PC-9 (cell line): ENCODE data around the gene KRTAP5-11. TPM values are rescaled to one million over a fixed set of nuclear protein-coding genes. Genes with fewer than 3 reads are reported as not detected.

ENCODE experiments used
- BruUV-seq: library from RNA; stranded (reverse); fragments of 400-500 nt; replicated peaks from 2 replicates; lab custom pipeline; 2021; lab: Mats Ljungman, UMichigan
- CTCF ChIA-PET: fragments of 300-600 bp; sonication (Branson Sonifier 250); formaldehyde crosslinking; loops from one replicate; lab custom pipeline; 2022; ENCODE audit warnings: antibody characterized with exemption; lab: Charles Lee
- POLR2A ChIA-PET: fragments of 300-600 bp; sonication (Branson Sonifier 250); formaldehyde crosslinking; loops from one replicate; lab custom pipeline; 2022; ENCODE audit warnings: antibody characterized with exemption; ENCODE audit not compliant: unreplicated experiment; lab: Charles Lee
- DNase-seq, 2 experiments: peaks; one replicate each; pipeline versions ENCODE4 v3.0.0 to v3.0.0-alpha.2; 2015 to 2022; ENCODE audit warnings: mixed read lengths in 1 of 2
- H2AFZ ChIP-seq: fragments of 200-600 bp; sonication (generic); 2 replicates; pipeline ENCODE4 v1.8.1; 2017; ENCODE audit warnings: antibody characterized with exemption
- H3F3A ChIP-seq: fragments of 200-600 bp; sonication (generic); 2 replicates; pipeline ENCODE4 v1.8.1; 2017; ENCODE audit warnings: antibody characterized with exemption, mild to moderate bottlenecking, low read depth; ENCODE audit not compliant: insufficient read depth
- H3K27ac ChIP-seq: fragments of 200-600 bp; sonication (generic); 2 replicates; pipeline ENCODE4 v1.6.1; 2016; ENCODE audit warnings: mixed run types
- H3K27me3 ChIP-seq: fragments of 200-600 bp; sonication (generic); 2 replicates; pipeline ENCODE4 v1.6.1; 2016; ENCODE audit warnings: low read depth, mixed run types; ENCODE audit not compliant: insufficient read depth
- H3K36me3 ChIP-seq: fragments of 200-600 bp; sonication (generic); 2 replicates; pipeline ENCODE4 v1.6.1; 2016; ENCODE audit warnings: low read depth, mixed run types
- H3K4me1 ChIP-seq: fragments of 200-600 bp; sonication (generic); replicated peaks from 2 replicates; pipeline ENCODE4 v1.6.1; 2016; ENCODE audit warnings: mixed run types; ENCODE audit not compliant: insufficient read depth
- H3K4me2 ChIP-seq: fragments of 200-600 bp; sonication (generic); 2 replicates; pipeline ENCODE4 v1.6.1; 2017; ENCODE audit warnings: mixed run types
- H3K4me3 ChIP-seq: fragments of 200-600 bp; sonication (generic); 2 replicates; pipeline ENCODE4 v1.6.1; 2016; ENCODE audit warnings: mixed run types
- H3K79me2 ChIP-seq: fragments of 200-600 bp; sonication (generic); 2 replicates; pipeline ENCODE4 v1.6.1; 2017; ENCODE audit warnings: low read depth, mixed run types
- H3K9me2 ChIP-seq: fragments of 200-600 bp; sonication (generic); 2 replicates; pipeline ENCODE4 v1.8.1; 2017; ENCODE audit warnings: mild to moderate bottlenecking; ENCODE audit not compliant: insufficient read depth
- H3K9me3 ChIP-seq: fragments of 200-600 bp; sonication (generic); 2 replicates; pipeline ENCODE4 v1.8.1; 2016; ENCODE audit warnings: low read depth; ENCODE audit not compliant: insufficient read depth
- H4K20me1 ChIP-seq: fragments of 200-600 bp; sonication (generic); 2 replicates; pipeline ENCODE4 v1.8.1; 2017; ENCODE audit not compliant: insufficient read depth
- CTCF ChIP-seq: fragments of 200-600 bp; sonication (generic); conservative IDR thresholded peaks from 2 replicates; pipeline ENCODE4 v1.6.1; 2017; ENCODE audit warnings: mixed run types, antibody characterized with exemption, mild to moderate bottlenecking, moderate library complexity
- EZH2 ChIP-seq: fragments of 200-600 bp; sonication (generic); IDR thresholded peaks from 2 replicates; pipeline ENCODE4 v1.8.0; 2017; ENCODE audit warnings: antibody characterized with exemption, low read depth
- intact Hi-C: fragments of 100-400 bp; cut with micrococcal nuclease; formaldehyde crosslinking; loops from one replicate; pipeline ENCODE4 v1.10.0; 2022; ENCODE audit not compliant: unreplicated experiment
- total RNA-seq: library from RNA; stranded (reverse); gene quantifications from 2 replicates; pipeline ENCODE4 v1.2.3, GENCODE V29; 2021

The KRTAP5-11 gene
- total RNA-seq, 1 experiment from 2014 or later, result not detected

- Histone ChIP-seq H3K9me3 (no peaks in the 10 kb centered on the region), H3K27me3 (peaks cover 45% of the 10 kb centered on the region), H3K36me3 (no peaks in the 10 kb centered on the region), H3K4me2 (no peak overlapping the region), H2AFZ (no peak overlapping the region), H3K4me3 (no peak overlapping the region), H3K27ac (no peak overlapping the region), H3K9me2 (no peaks in the 10 kb centered on the region), H3F3A (no peaks in the 10 kb centered on the region), H3K79me2 (no peaks in the 10 kb centered on the region), H4K20me1 (no peaks in the 10 kb centered on the region), H3K4me1 (0 out of 2 replicates have a peak, but pooled peaks cover 5% of the 10 kb centered on the region)
- ChIA-PET CTCF (no interaction called here), POLR2A (no interaction called here)
- intact Hi-C loops, result no loop called here
- no TSS peak for BruUV-seq
- no peak for DNase-seq
- TF ChIP-seq CTCF (no peak), EZH2 (no peak)
These were observed 37.2 kb downstream of the KRTAP5-11 start for GRCh38 chr11:71545405-71545966.

- H3K4me1 ChIP-seq, result 0 out of 2 replicates have a peak, but pooled peaks cover 5% of the 10 kb centered on the region
- intact Hi-C loops, result no loop called here
- no peaks in the 10 kb centered on the region for H4K20me1 ChIP-seq
- H3K4me2 ChIP-seq, result no peak overlapping the region
- H3K4me3 ChIP-seq, result no peak overlapping the region
- no peak overlapping the region for H3K27ac ChIP-seq
- H3F3A ChIP-seq, result no peaks in the 10 kb centered on the region
- H3K27me3 ChIP-seq, result peaks cover 41% of the 10 kb centered on the region
- H3K79me2 ChIP-seq, result no peaks in the 10 kb centered on the region
- no peaks in the 10 kb centered on the region for H3K36me3 ChIP-seq
- no peaks in the 10 kb centered on the region for H3K9me3 ChIP-seq
- ChIA-PET CTCF (no interaction called here), POLR2A (no interaction called here)
- no peak for TF ChIP-seq EZH2
- TF ChIP-seq CTCF, result no peak
- BruUV-seq, result no TSS peak
- H2AFZ ChIP-seq, result no peak overlapping the region
- DNase-seq, result no peak
- no peaks in the 10 kb centered on the region for H3K9me2 ChIP-seq
These were observed 38.0 kb downstream of the KRTAP5-11 start for GRCh38 chr11:71544525-71545214.

- Histone ChIP-seq H3K4me3 (no peak overlapping the region), H3K27me3 (peaks cover 33% of the 10 kb centered on the region), H3K9me2 (no peaks in the 10 kb centered on the region), H4K20me1 (no peaks in the 10 kb centered on the region), H3K4me2 (no peak overlapping the region), H3K79me2 (no peaks in the 10 kb centered on the region), H3K9me3 (no peaks in the 10 kb centered on the region), H3F3A (no peaks in the 10 kb centered on the region), H3K27ac (no peak overlapping the region), H2AFZ (no peak overlapping the region), H3K36me3 (no peaks in the 10 kb centered on the region), H3K4me1 (0 out of 2 replicates have a peak, but pooled peaks cover 5% of the 10 kb centered on the region)
- CTCF ChIA-PET, result no interaction called here
- no peak for DNase-seq
- no peak for TF ChIP-seq EZH2
- no peak for TF ChIP-seq CTCF
- POLR2A ChIA-PET, result no interaction called here
- no TSS peak for BruUV-seq
- intact Hi-C loops, result no loop called here
These were observed 38.8 kb downstream of the KRTAP5-11 start for GRCh38 chr11:71543866-71544265.
